ENCODE data around the gene ADAM33.

DNA sequence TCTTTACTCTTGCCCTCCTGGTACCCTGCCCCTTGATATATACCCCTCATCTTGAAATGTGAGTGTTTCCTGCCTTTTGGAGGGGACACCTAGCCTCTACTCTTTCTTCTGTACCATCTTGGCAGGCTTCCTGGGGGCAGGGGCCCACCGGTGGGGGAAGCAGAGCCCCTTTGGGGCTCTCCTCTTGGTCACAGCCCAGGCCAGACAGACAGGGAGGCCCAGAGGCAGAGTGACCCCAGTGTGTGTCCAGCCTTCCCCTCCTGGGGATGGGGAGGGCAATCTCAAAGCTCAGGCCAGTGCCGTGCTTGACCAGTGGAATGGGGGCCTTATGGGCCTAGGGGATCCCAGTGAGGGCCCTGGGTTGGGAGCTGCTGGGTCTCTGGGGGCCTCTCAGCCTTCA lies 3.6 kb downstream of the ADAM33 start:
- TF ChIP-seq, protein P1, sequence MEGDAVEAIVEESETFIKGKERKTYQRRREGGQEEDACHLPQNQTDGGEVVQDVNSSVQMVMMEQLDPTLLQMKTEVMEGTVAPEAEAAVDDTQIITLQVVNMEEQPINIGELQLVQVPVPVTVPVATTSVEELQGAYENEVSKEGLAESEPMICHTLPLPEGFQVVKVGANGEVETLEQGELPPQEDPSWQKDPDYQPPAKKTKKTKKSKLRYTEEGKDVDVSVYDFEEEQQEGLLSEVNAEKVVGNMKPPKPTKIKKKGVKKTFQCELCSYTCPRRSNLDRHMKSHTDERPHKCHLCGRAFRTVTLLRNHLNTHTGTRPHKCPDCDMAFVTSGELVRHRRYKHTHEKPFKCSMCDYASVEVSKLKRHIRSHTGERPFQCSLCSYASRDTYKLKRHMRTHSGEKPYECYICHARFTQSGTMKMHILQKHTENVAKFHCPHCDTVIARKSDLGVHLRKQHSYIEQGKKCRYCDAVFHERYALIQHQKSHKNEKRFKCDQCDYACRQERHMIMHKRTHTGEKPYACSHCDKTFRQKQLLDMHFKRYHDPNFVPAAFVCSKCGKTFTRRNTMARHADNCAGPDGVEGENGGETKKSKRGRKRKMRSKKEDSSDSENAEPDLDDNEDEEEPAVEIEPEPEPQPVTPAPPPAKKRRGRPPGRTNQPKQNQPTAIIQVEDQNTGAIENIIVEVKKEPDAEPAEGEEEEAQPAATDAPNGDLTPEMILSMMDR (IDR thresholded peaks at IDR 0.05 in 4 of 5, conservative IDR thresholded peaks at IDR 0.05 in 1 of 5), result no peak
- no peak for TF ChIP-seq POLR2A (IDR thresholded peaks at IDR 0.05)

Measured in gastrocnemius medialis (tissue), 4 donors.